Measurements from ENCODE around the gene CLRN3. TPM values are rescaled to one million over a fixed set of nuclear protein-coding genes. Genes with fewer than 3 reads are reported as not detected.

Gene CLRN3
- not detected for total RNA-seq

DNA sequence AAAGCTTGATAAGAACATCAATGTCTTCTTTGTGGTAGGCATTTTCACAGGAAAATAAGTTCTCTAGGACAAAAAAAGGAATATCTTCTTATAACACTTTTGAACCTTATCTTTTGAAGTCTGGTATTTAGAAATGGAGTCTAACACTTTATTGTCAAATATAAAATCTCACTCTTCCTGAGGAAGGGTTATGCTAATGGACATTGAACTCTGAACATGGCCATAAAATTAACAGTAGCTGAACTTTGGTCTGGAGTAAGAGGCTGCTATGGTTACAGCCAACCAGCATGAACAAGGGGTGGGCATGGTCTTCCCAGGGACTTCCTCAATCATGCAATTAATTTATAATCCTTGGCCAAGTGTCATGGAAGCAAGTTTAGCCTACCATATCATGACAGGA lies at the start of gene CLRN3:
Gene CLRN3, minus strand, starts transcription at position 199 of the 400 bp plus-strand sequence. Its CDS starts 157 bp downstream, at position 42.
- H3K27me3 ChIP-seq, result peaks cover 4% of the 10 kb centered on the region
- TF ChIP-seq EP300 (IDR thresholded peaks at IDR 0.05) (no peak), POLR2AphosphoS5 (IDR thresholded peaks at IDR 0.05) (no peak), POLR2A (IDR thresholded peaks at IDR 0.05) (no peak)
- TF ChIP-seq, protein P1, sequence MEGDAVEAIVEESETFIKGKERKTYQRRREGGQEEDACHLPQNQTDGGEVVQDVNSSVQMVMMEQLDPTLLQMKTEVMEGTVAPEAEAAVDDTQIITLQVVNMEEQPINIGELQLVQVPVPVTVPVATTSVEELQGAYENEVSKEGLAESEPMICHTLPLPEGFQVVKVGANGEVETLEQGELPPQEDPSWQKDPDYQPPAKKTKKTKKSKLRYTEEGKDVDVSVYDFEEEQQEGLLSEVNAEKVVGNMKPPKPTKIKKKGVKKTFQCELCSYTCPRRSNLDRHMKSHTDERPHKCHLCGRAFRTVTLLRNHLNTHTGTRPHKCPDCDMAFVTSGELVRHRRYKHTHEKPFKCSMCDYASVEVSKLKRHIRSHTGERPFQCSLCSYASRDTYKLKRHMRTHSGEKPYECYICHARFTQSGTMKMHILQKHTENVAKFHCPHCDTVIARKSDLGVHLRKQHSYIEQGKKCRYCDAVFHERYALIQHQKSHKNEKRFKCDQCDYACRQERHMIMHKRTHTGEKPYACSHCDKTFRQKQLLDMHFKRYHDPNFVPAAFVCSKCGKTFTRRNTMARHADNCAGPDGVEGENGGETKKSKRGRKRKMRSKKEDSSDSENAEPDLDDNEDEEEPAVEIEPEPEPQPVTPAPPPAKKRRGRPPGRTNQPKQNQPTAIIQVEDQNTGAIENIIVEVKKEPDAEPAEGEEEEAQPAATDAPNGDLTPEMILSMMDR (IDR thresholded peaks at IDR 0.05), result no peak
- peaks cover 0 to 4% (median 0%) of the 10 kb centered on the region in 3 donors for H3K9me3 ChIP-seq
- H3K4me3 ChIP-seq, result no peak within 1 kb of the TSS
- H3K36me3 ChIP-seq, result no peaks in the 10 kb centered on the region
- no peak within 1 kb of the TSS for H3K27ac ChIP-seq
- ATAC-seq, result no peak
- H3K4me1 ChIP-seq, result no peaks in the 10 kb centered on the region

DNA sequence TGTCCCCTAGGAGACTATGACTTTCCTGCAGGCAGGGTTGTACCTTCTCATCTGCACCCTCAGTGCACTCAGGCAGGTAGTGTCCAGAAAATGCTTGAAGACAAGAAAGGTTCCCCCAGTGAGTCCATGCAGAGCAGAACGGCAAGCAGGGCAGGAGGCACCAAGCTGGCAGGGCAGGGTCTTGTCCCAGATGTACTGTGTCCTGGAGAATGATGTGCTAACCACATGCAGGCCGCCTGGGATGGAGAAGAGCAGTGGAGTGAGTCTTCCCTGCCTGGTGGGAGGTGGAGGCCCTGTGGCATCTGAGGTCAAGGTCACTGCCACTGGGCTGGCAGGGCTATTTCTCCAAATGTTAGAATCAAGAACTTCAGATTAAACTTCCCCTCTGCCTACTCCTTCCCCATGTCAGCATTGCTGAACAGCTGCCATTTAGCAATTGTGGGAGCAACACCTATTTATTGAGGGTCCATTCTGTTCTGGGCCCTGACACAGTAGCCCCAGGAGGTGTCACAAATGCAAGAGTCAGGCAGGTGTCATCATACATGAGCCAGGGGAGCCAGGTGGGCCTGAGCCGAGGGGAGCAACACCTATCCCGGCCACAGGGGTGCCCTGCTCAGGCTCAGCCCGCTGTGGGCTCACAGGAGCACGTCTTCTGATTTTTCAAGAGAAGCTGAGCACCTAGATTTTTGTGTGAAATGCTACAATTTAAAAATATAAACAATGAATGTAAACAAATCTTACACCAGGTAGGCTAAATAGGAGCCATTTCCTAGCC lies 48.3 kb upstream of the CLRN3 start:
- TF ChIP-seq, protein P1 (IDR thresholded peaks at IDR 0.05), result no peak
- no peak for TF ChIP-seq EP300 (IDR thresholded peaks at IDR 0.05)
- TF ChIP-seq POLR2A (IDR thresholded peaks at IDR 0.05), result no peak
- TF ChIP-seq POLR2AphosphoS5 (IDR thresholded peaks at IDR 0.05), result no peak
- Histone ChIP-seq H3K27me3 (peaks cover 17% of the 10 kb centered on the region), H3K27ac (no peak overlapping the region), H3K4me1 (peaks cover 0 to 4% (median 0%) of the 10 kb centered on the region in 3 donors), H3K9me3 (no peaks in the 10 kb centered on the region), H3K4me3 (no peak overlapping the region), H3K36me3 (no peaks in the 10 kb centered on the region)
- ATAC-seq, result no peak
- WGBS, 2 donors (ENCODE audit: low coverage in 1 of 2), result 80% methylated on average over 1 of the region's 6 CpGs; no CpG with 5 or more reads in 1 of the 2 donors

DNA sequence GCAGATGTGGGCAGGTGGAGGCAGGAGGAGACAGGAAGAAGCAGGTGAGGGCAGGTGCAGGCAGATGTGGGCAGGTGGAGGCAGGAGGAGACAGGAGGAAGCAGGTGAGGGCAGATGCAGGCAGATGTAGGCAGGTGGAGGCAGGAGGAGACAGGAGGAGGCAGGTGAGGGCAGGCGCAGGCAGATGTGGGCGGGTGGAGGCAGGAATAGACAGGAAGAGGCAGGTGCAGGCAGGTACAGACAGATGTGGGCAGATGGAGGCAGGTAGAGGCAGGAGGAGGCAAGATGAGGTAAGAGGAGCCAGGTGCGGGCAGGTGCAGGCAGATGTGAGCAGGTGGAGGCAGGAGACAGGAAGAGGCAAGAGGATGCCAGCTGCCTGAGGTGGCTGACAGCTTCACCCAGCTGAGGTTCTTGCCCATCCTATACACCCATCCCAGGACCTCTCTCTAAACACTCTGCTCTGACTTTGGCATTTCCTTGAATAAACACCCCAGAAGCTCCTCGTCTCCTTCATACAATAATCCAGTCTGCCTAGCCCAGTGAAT lies 47.1 kb upstream of the CLRN3 start:
- Histone ChIP-seq H3K36me3 (no peaks in the 10 kb centered on the region), H3K27me3 (peaks cover 23% of the 10 kb centered on the region), H3K9me3 (no peaks in the 10 kb centered on the region), H3K4me3 (no peak overlapping the region), H3K4me1 (no peaks in the 10 kb centered on the region), H3K27ac (no peak overlapping the region)
- WGBS, 2 donors (ENCODE audit: low coverage in 1 of 2), result 82 to 83% methylated on average over 3 to 4 of the region's 4 CpGs
- TF ChIP-seq POLR2AphosphoS5 (IDR thresholded peaks at IDR 0.05), result no peak
- TF ChIP-seq EP300 (IDR thresholded peaks at IDR 0.05), result no peak
- TF ChIP-seq, protein P1 (IDR thresholded peaks at IDR 0.05), result no peak
- TF ChIP-seq POLR2A (IDR thresholded peaks at IDR 0.05), result no peak
- no peak for ATAC-seq

DNA sequence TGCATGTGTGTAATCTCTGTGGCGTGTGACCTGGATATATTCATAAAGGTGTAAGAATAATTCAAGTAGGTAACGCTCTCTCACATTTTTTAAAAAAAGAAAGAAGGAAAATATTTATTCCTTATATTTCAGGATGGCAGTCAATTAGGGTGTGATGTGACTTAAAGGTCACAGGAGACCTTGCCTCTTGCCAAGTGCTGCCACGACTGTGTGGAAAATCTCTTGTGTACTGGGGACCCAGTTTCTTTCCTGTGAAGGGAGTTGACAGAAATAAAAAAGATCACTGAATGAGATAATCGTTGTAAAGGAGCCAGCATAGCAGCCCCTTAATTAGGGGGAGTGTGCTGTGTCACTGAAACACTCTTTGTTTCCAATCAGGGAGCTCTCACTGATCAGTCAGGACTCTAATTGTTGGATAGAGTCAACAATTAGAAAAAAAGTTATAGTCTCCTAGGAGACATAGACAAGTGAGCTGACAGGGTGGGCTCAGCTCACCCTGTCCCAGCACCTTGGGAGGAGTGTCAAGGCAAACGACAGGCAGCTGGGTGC lies 45.2 kb upstream of the CLRN3 start:
- ATAC-seq, result no peak
- Histone ChIP-seq H3K27me3 (peaks cover 23% of the 10 kb centered on the region), H3K36me3 (peaks cover 0 to 5% of the 10 kb centered on the region in 2 donors), H3K4me1 (no peaks in the 10 kb centered on the region), H3K4me3 (no peak overlapping the region), H3K9me3 (peaks cover 0 to under 1% (median 0%) of the 10 kb centered on the region in 3 donors), H3K27ac (peak overlapping the region in 1 of 4 donors; percentile 19)
- 48 to 57% methylated on average over 3 to 5 of the region's 5 CpGs for WGBS, 2 donors (ENCODE audit: low coverage in 1 of 2)
- TF ChIP-seq POLR2AphosphoS5 (IDR thresholded peaks at IDR 0.05) (no peak), POLR2A (IDR thresholded peaks at IDR 0.05) (no peak), EP300 (IDR thresholded peaks at IDR 0.05) (no peak)
- TF ChIP-seq, protein P1 (IDR thresholded peaks at IDR 0.05), result no peak
